AG10803 (cell line): ENCODE results near the gene MIR17HG.
"Not testable (repeated sequence)": the region's sequence is repeated elsewhere in the genome, so short reads cannot be mapped to it uniquely, and the experiment has no call there.

Experiments
- DNase-seq: peaks from one replicate; pipeline ENCODE4 v3.0.0; 2010; ENCODE audit warnings: low read depth
- H3K4me3 ChIP-seq: 2 replicates; pipeline ENCODE4 v1.5.1; 2011; ENCODE audit warnings: mild to moderate bottlenecking, low read length, control low read depth
- TF ChIP-seq, protein P1 (sequence below): conservative IDR thresholded peaks from 2 replicates; pipeline ENCODE4 v1.5.1; 2011; ENCODE audit warnings: mild to moderate bottlenecking, low read length, control low read depth, inconsistent platforms

The MIR17HG gene

DNA sequence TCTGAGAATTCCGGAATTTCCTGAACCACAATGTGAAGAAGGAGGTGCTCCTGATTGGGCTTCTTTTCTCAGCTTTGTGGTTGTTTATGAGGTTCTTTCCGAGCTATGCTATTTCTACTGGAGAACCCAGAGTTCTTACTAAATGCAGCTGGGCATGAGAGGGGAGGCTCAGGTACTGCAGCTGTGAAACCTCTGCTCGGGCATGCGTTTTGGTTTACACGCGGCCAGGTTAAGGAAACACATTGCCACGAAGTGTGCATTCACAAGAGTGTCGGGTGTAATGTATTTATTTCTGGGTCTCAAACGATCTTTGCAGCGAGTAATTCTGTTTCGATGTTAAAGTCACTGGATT, 661 bp upstream of the MIR17HG start:
- DNase-seq: no peak
- H3K4me3 ChIP-seq: peak overlapping the region; percentile 57
- TF ChIP-seq, protein P1, sequence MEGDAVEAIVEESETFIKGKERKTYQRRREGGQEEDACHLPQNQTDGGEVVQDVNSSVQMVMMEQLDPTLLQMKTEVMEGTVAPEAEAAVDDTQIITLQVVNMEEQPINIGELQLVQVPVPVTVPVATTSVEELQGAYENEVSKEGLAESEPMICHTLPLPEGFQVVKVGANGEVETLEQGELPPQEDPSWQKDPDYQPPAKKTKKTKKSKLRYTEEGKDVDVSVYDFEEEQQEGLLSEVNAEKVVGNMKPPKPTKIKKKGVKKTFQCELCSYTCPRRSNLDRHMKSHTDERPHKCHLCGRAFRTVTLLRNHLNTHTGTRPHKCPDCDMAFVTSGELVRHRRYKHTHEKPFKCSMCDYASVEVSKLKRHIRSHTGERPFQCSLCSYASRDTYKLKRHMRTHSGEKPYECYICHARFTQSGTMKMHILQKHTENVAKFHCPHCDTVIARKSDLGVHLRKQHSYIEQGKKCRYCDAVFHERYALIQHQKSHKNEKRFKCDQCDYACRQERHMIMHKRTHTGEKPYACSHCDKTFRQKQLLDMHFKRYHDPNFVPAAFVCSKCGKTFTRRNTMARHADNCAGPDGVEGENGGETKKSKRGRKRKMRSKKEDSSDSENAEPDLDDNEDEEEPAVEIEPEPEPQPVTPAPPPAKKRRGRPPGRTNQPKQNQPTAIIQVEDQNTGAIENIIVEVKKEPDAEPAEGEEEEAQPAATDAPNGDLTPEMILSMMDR: no peak

DNA sequence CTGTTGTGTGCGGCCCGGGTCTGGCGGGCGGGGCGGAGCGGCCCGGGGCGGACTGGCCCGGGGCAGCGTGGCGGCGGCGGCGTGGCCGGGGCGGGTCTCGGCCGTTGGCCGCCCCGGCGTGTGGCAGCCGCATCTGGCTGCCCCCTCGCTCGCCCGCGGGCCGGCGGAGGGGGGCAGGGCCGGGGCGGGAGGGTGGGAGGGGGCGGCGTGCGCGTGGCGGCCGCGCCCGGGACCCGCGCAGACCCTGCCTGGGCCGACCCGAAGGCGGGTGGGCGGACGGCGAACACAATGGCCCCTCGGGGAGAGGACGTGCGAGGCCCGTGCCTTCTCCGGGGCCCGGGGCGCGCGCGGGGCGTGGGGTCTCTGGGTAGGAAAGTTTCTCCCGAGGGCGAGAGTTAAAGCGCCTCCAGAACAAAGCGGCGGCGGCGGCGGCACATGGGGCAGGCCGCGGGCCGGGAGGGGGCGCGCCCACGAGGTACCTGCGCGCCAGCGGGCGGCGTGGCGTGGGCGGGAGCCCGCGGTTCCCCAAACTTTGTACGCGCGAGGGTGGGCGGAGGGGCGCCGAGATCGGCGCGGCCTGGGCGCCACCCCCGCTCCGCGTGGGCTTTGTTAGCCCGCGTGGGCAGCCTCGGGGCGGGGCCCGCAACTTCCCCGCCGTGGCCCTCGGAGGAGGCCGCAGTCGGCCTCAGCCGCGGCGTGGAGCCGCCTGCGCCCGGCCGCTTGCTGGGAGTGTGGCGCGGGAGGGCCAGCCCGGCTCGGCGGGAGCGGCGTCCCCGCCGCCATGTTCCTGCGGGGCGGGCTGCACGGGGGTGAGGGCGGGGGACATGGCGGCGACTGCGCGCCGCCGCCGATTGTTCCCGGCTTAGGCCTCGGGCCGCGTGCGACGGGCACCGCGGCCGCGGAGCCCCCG, 764 bp downstream of the MIR17HG start:
- TF ChIP-seq, protein P1: no peak
- DNase-seq: peak; percentile 58

DNA sequence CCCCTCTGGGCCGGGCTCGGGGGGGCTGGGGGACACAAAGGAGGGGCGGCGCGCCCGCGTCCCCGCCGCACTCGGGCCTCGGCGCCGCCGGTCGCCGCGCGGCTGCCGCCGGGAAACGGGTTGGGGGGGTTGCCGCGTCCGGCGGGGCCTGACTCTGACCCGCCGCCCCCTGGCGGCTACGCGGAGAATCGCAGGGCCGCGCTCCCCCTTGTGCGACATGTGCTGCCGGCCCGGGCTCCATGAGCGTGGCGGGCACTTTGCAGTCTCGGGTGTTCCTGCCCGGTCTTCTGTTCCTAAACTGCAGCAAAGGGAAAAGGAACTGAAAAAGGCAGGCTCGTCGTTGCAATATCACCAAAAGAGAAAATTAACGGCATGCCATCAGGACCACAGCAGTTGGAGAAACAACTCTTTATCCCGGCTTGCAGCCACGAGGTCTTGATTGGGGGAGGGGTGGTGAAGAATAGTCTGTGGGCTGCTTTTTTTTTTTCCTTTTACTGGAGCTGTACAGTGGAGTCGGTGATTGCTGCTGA, 1.5 kb downstream of the MIR17HG start:
- DNase-seq: peak; percentile 81
- TF ChIP-seq, protein P1: peak; percentile 71
- peak overlapping the region; percentile 72 for H3K4me3 ChIP-seq

More for the DNA sequence above, 764 bp downstream of the MIR17HG start:
- peak overlapping the region; percentile 72 for H3K4me3 ChIP-seq

DNA sequence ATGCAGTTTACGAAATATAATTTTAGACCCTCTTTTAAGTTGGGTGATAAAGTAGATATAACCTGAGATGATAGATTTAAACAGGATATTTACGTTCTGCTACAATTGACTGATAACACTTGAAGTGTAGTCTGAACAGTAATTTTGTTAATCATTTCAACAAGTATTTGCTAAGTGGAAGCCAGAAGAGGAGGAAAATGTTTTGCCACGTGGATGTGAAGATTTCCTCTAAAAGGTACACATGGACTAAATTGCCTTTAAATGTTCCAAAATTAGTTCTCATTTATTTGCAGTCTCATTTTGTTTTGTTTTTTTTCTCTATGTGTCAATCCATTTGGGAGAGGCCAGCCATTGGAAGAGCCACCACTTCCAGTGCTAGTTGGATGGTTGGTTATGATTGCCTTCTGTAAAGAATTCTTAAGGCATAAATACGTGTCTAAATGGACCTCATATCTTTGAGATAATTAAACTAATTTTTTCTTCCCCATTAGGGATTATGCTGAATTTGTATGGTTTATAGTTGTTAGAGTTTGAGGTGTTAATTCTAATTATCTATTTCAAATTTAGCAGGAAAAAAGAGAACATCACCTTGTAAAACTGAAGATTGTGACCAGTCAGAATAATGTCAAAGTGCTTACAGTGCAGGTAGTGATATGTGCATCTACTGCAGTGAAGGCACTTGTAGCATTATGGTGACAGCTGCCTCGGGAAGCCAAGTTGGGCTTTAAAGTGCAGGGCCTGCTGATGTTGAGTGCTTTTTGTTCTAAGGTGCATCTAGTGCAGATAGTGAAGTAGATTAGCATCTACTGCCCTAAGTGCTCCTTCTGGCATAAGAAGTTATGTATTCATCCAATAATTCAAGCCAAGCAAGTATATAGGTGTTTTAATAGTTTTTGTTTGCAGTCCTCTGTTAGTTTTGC, 2.8 kb downstream of the MIR17HG start:
- no peak overlapping the region for H3K4me3 ChIP-seq
- no peak for DNase-seq
- TF ChIP-seq, protein P1: no peak

DNA sequence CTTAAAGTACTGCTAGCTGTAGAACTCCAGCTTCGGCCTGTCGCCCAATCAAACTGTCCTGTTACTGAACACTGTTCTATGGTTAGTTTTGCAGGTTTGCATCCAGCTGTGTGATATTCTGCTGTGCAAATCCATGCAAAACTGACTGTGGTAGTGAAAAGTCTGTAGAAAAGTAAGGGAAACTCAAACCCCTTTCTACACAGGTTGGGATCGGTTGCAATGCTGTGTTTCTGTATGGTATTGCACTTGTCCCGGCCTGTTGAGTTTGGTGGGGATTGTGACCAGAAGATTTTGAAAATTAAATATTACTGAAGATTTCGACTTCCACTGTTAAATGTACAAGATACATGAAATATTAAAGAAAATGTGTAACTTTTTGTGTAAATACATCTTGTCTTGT, 3.6 kb downstream of the MIR17HG start:
- H3K4me3 ChIP-seq: no peak overlapping the region
- no peak for DNase-seq
- TF ChIP-seq, protein P1: no peak

DNA sequence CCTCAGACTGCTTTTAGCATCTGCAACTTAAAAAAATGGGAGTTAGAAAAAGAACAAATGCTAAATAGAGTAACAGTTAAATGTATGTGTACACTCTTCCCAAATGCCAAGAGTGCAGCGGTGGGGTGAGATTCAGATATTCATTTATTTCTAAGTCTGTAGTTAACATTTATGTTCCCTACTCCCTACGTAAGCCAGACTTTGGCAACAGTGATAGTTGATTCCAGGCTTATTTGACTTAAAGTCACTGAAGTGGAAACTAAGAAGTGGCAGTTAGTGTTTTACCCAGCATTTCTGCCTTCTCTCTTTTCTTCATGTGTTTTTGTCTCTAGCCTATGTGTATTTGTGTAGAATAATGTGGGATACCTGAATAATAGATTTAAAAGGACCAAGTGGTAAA, 4.5 kb downstream of the MIR17HG start:
- no peak for DNase-seq
- TF ChIP-seq, protein P1: no peak
- no peak overlapping the region for H3K4me3 ChIP-seq

DNA sequence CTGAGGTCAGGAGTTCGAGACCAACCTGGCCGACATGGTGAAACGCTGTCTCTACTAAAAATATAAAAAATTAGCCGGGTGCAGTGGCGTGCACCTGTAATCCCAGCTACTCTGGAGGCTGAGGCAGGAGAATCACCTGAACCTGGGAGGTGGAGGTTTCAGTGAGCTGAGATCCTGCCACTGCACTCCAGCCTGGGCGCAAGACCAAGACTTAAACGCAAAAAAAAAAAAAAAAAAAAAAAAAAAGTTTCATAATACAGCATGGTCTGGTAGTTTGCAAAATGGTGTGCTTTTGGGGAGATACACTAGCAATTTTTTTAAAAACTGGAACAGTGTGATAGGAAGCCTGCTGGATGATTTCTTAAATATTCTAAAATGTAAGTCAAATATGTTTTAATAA, 5.4 kb downstream of the MIR17HG start:
- DNase-seq, H3K4me3 ChIP-seq: not testable (repeated sequence)
